ENCODE data around the gene RIMBP2. TPM values are rescaled to one million over a fixed set of nuclear protein-coding genes. Genes with fewer than 3 reads are reported as not detected.
"Not testable (repeated sequence)": the region's sequence is repeated elsewhere in the genome, so short reads cannot be mapped to it uniquely, and the experiment has no call there.

RIMBP2 gene
- total RNA-seq, 4 donors from 2014 or later: 0.22 to 1.4 (median 1.2) TPM; not detected in 1

- Histone ChIP-seq H3K27ac (no peak overlapping the region), H3K4me1 (no peaks in the 10 kb centered on the region), H3K4me3 (no peak overlapping the region), H3K27me3 (peaks cover 0 to 4% of the 10 kb centered on the region in 2 donors), H3K9me3 (no peaks in the 10 kb centered on the region), H3K36me3 (no peaks in the 10 kb centered on the region)
- DNase-seq (ENCODE audit: low spot score in 2 of 2): no peak
- TF ChIP-seq EP300 (IDR thresholded peaks at IDR 0.05): no peak
- TF ChIP-seq POLR2A (IDR thresholded peaks at IDR 0.05): no peak
- TF ChIP-seq CTCF (IDR thresholded peaks at IDR 0.05): no peak
- 69 to 70% methylated on average over 14 of the region's 14 CpGs for WGBS, 2 donors
Measured at GRCh38 chr12:130700492-130701401, 15.4 kb downstream of the RIMBP2 start.

DNA sequence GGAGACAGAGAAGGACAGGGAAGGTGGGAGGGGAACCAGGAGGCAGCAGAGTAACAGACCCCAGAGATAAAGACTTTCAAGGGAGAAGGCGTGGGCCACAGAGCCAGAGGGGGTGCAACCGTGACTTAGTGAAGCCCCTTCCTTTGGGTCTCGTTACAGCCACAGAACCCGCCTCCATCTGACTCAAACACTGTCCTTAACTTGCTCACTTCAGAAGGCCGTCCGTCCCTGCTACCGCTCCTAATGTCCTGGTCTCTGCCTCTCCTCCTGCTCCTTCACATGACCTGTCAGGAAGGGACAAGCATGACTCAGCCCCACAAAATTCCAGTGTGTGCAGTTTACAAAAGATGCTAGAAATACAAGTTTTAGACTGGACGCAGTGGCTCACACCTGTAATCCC, 18.0 kb downstream of the RIMBP2 start:
- no peaks in the 10 kb centered on the region for H3K9me3 ChIP-seq
- TF ChIP-seq EP300 (IDR thresholded peaks at IDR 0.05) (no peak), POLR2A (IDR thresholded peaks at IDR 0.05) (no peak), CTCF (IDR thresholded peaks at IDR 0.05) (no peak)
- H3K4me1 ChIP-seq: no peaks in the 10 kb centered on the region
- no peak for DNase-seq (ENCODE audit: low spot score in 2 of 2)
- no peak overlapping the region for H3K27ac ChIP-seq
- no peaks in the 10 kb centered on the region for H3K36me3 ChIP-seq
- 86 to 89% methylated on average over 8 of the region's 8 CpGs for WGBS, 2 donors
- no peak overlapping the region for H3K4me3 ChIP-seq
- H3K27me3 ChIP-seq: peaks cover 0 to 1% of the 10 kb centered on the region in 2 donors

DNA sequence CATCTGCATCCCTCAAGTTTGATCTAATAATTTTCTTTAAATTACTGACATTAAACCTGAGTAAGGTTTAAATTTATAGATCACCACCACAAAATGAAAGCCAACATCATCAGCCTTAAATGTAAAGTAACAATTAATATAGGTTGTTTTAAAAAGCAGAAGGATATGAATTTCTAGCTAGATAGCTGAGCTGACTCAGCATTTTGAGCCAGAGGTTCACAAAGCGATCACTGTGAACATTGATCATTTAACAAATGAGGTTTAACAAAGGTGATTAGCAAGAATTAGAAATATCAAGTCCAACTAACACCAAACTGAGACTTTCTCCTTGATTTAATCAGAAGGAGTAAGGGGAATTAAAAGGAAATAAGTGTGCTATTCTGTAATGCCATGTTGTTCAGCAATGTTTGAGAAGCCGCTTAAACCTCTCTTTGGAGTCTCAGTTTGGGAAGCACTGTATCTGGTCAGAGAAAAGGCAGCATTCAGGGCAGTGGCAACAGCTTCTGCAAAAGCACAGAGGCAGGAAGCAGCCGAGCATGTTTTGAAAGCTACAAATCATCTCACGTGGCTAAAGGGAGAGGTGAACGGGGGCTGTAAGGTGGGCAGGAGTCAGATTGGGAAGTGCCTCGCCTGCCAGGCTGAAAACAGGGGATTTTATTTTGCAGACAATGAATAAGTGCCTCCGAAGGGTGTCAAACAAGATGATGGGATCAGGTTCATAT, 19.6 kb downstream of the RIMBP2 start:
- Histone ChIP-seq H3K27me3 (no peaks in the 10 kb centered on the region), H3K4me3 (no peak overlapping the region), H3K27ac (no peak overlapping the region), H3K4me1 (no peaks in the 10 kb centered on the region), H3K9me3 (no peaks in the 10 kb centered on the region), H3K36me3 (no peaks in the 10 kb centered on the region)
- DNase-seq (ENCODE audit: low spot score in 2 of 2): no peak
- TF ChIP-seq CTCF (IDR thresholded peaks at IDR 0.05) (no peak), EP300 (IDR thresholded peaks at IDR 0.05) (no peak), POLR2A (IDR thresholded peaks at IDR 0.05) (no peak)
- 44 to 51% methylated on average over 7 of the region's 7 CpGs for WGBS, 2 donors

- 72 to 80% methylated on average over 6 of the region's 6 CpGs for WGBS, 2 donors
- no peaks in the 10 kb centered on the region for H3K27me3 ChIP-seq
- H3K36me3 ChIP-seq: no peaks in the 10 kb centered on the region
- no peak overlapping the region for H3K27ac ChIP-seq
- TF ChIP-seq POLR2A (IDR thresholded peaks at IDR 0.05): no peak
- H3K4me3 ChIP-seq: no peak overlapping the region
- peaks cover 0 to under 1% (median 0%) of the 10 kb centered on the region in 4 donors for H3K9me3 ChIP-seq
- no peak for DNase-seq (ENCODE audit: low spot score in 2 of 2)
- H3K4me1 ChIP-seq: no peaks in the 10 kb centered on the region
Measured at GRCh38 chr12:130695061-130695460, 21.0 kb downstream of the RIMBP2 start.

GRCh38 chr12:130689408-130690405, 26.4 kb downstream of the RIMBP2 start:
- 87% methylated on average over 24 of the region's 24 CpGs for whole genome bisulfite sequencing, 2 donors
- no peak for DNase-seq (ENCODE audit: low spot score in 2 of 2)

GRCh38 chr12:130688999-130689398, 27.1 kb downstream of the RIMBP2 start:
- not testable (repeated sequence) for H3K4me1 ChIP-seq; H3K36me3 ChIP-seq; DNase-seq (ENCODE audit: low spot score in 2 of 2); H3K27ac ChIP-seq; H3K4me3 ChIP-seq; H3K9me3 ChIP-seq; H3K27me3 ChIP-seq
- 82 to 85% methylated on average over 16 of the region's 16 CpGs for WGBS, 2 donors

More at GRCh38 chr12:130689408-130690405, 26.4 kb downstream of the RIMBP2 start:
- H3K27ac ChIP-seq: no peak overlapping the region
- no peak for TF ChIP-seq CTCF (IDR thresholded peaks at IDR 0.05)
- no peak for TF ChIP-seq EP300 (IDR thresholded peaks at IDR 0.05)
- TF ChIP-seq POLR2A (IDR thresholded peaks at IDR 0.05): no peak
- H3K9me3 ChIP-seq: peaks cover 0 to 7% (median 0%) of the 10 kb centered on the region in 4 donors
- H3K36me3 ChIP-seq: no peaks in the 10 kb centered on the region
- H3K4me1 ChIP-seq: no peaks in the 10 kb centered on the region
- no peaks in the 10 kb centered on the region for H3K27me3 ChIP-seq
- no peak overlapping the region for H3K4me3 ChIP-seq

All from tibial nerve (tissue), 4 donors.